Panc1 (cell line): Measurements from ENCODE around the gene C9orf72. TPM values are rescaled to one million over a fixed set of nuclear protein-coding genes. Genes with fewer than 3 reads are reported as not detected.
"Not testable (repeated sequence)": the region's sequence is repeated elsewhere in the genome, so short reads cannot be mapped to it uniquely, and the experiment has no call there.

Experiments used
- ATAC-seq: fragments of 200-7000 bp; cut with Tn5 transposase; 2 replicates; pipeline ENCODE4 v1.9.1; 2020; ENCODE audit warnings: mild to moderate bottlenecking, moderate library complexity
- BruUV-seq: library from RNA; stranded (reverse); fragments of 400-500 nt; replicated peaks from 2 replicates; lab custom pipeline; 2021; lab: Mats Ljungman, UMichigan
- CTCF ChIA-PET: fragments of 300-600 bp; sonication (Branson Sonifier 250); formaldehyde crosslinking; loops from one replicate; lab custom pipeline; 2022; ENCODE audit warnings: antibody characterized with exemption; lab: Charles Lee
- POLR2A ChIA-PET: fragments of 300-600 bp; sonication (Branson Sonifier 250); formaldehyde crosslinking; loops from one replicate; lab custom pipeline; 2022; ENCODE audit warnings: antibody characterized with exemption; lab: Charles Lee
- DNase-seq: peaks from one replicate; pipeline ENCODE4 v3.0.0-alpha.2; 2010; ENCODE audit warnings: low read depth, low spot score
- H3K27ac ChIP-seq: 2 replicates; pipeline ENCODE4 v1.5.1; 2011; ENCODE audit warnings: mild to moderate bottlenecking, low read length, inconsistent platforms
- H3K27me3 ChIP-seq: fragments of 200-500 bp; sonication (Bioruptor generic); 2 replicates; pipeline ENCODE4 v1.6.0; 2014; ENCODE audit warnings: low read length, inconsistent platforms; ENCODE audit not compliant: control insufficient read depth, insufficient read depth
- H3K36me3 ChIP-seq: fragments of 200-500 bp; sonication (Bioruptor generic); 2 replicates; pipeline ENCODE4 v1.5.1; 2014; ENCODE audit warnings: inconsistent platforms, mild to moderate bottlenecking, low read length, moderate library complexity; ENCODE audit not compliant: control insufficient read depth, insufficient read depth
- H3K4me1 ChIP-seq: 2 replicates; pipeline ENCODE4 v1.5.1; 2011; ENCODE audit warnings: inconsistent platforms, mild to moderate bottlenecking, low read length, moderate library complexity; ENCODE audit not compliant: control insufficient read depth, insufficient read depth
- H3K4me3 ChIP-seq, 2 experiments: 2 replicates each; pipeline ENCODE4 v1.5.1; 2011 to 2012; ENCODE audit warnings: low read depth in 2 of 2, low read length in 2 of 2, mild to moderate bottlenecking in 2 of 2, inconsistent platforms in 1 of 2, moderate library complexity in 1 of 2
- H3K9me3 ChIP-seq: fragments of 200-500 bp; sonication (Bioruptor generic); 2 replicates; pipeline ENCODE4 v1.5.1; 2014; ENCODE audit warnings: low read depth, mild to moderate bottlenecking, inconsistent platforms, low read length, moderate library complexity; ENCODE audit not compliant: control insufficient read depth, insufficient read depth
- CTCF ChIP-seq: fragments of 450-650 bp; IDR thresholded peaks from 2 replicates; pipeline ENCODE4 v1.5.1; 2017; ENCODE audit warnings: mild to moderate bottlenecking
- POLR2AphosphoS5 ChIP-seq: IDR thresholded peaks from 2 replicates; pipeline ENCODE4 v1.6.1; 2012; ENCODE audit warnings: mild to moderate bottlenecking, low read depth, low read length, moderate library complexity
- REST ChIP-seq, 2 experiments: IDR thresholded peaks; 2 replicates each; pipeline ENCODE4 v1.6.1; 2011 to 2012; ENCODE audit warnings: low read depth in 2 of 2, control low read depth in 1 of 2, low read length in 1 of 2, mild to moderate bottlenecking in 1 of 2, moderate library complexity in 1 of 2; ENCODE audit not compliant: insufficient read depth in 1 of 2
- SIN3A ChIP-seq: IDR thresholded peaks from 2 replicates; pipeline ENCODE4 v1.6.1; 2012; ENCODE audit warnings: low read depth, mild to moderate bottlenecking, low read length, moderate library complexity, borderline replicate concordance; ENCODE audit not compliant: insufficient read depth
- TCF7L2 ChIP-seq: IDR thresholded peaks from 2 replicates; pipeline ENCODE4 v1.6.1; 2011; ENCODE audit warnings: mild to moderate bottlenecking, low read depth, low read length, inconsistent platforms
- in situ Hi-C: cut with HindIII; loops from 2 replicates; pipeline ENCODE4 v1.10.0; 2016; ENCODE audit warnings: low sequenced_read_pairs, low pct_unique_long_range_greater_than_20kb
- intact Hi-C: fragments of 100-400 bp; cut with micrococcal nuclease; formaldehyde crosslinking; loops from one replicate; pipeline ENCODE4 v1.10.0; 2022; ENCODE audit not compliant: unreplicated experiment
- total RNA-seq: library from RNA; stranded (reverse); gene quantifications from one replicate; pipeline ENCODE4 v1.2.1, GENCODE V29; 2021; ENCODE audit not compliant: unreplicated experiment

C9orf72 gene
- total RNA-seq, 1 experiment from 2014 or later: 3.6 TPM

DNA sequence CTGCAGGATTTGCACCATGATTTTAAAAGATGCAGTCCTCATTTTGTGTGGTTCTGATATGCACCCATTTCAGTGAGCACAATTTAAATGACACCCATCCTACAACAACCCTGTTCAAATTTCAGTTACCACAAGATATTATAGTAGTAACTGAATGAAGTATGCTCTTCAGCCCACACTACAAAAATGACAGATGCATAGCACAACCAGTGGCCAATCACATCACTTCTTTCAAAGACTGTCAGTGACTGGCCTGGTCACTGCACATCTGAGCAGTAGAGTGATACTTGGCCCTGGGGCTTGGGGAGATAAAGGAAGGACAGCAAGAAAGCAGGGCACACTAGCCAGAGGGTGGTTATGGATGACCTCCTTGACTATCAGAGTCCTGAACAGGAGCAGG lies 69.0 kb downstream of the C9orf72 start:
- TF ChIP-seq REST (IDR thresholded peaks at IDR 0.05; ENCODE audit: insufficient read depth in 1 of 2, low read depth in 2 of 2, low read length in 1 of 2) (no peak), CTCF (no peak), SIN3A (no peak), POLR2AphosphoS5 (no peak)
- H3K27me3 ChIP-seq: no peaks in the 10 kb centered on the region
- no peak overlapping the region for H3K4me3 ChIP-seq
- H3K9me3 ChIP-seq: no peaks in the 10 kb centered on the region
- no peak overlapping the region for H3K27ac ChIP-seq
- no peaks in the 10 kb centered on the region for H3K36me3 ChIP-seq
- intact Hi-C loops: loop anchor here (10.0 kb wide), 1 partner anchor 61 kb away; no protein-coding TSS in a partner anchor
- in situ Hi-C loops: no loop called here
- CTCF ChIA-PET: no interaction called here
- POLR2A ChIA-PET: no interaction called here
- no TSS peak for BruUV-seq
- no peaks in the 10 kb centered on the region for H3K4me1 ChIP-seq
- ATAC-seq (no peak), DNase-seq (no peak)

DNA sequence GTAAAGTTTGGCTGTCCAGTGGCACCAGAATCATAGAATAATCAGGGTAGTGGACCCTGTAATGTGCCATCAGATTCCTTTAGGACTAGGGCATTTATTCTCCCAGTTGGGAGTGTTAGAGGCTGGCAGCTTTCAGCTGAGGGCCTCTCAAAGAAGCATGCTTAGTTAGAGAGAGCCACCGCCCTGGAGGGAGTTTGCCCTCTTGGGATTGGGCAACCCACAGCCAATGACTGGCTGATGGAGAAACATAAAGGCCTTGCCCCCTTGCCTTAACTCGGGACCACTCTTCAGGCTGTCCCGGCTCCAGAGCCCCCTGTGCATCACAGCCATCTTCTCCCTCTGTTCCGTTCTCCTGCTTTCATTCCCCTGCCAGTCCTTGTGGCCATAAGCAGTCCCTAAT lies 69.7 kb downstream of the C9orf72 start:
- no peaks in the 10 kb centered on the region for H3K36me3 ChIP-seq
- H3K27me3 ChIP-seq: no peaks in the 10 kb centered on the region
- DNase-seq (no peak), ATAC-seq (no peak)
- no peak overlapping the region for H3K27ac ChIP-seq
- CTCF ChIA-PET: no interaction called here
- no peak for TF ChIP-seq SIN3A
- TF ChIP-seq TCF7L2: no peak
- no peak for TF ChIP-seq REST (IDR thresholded peaks at IDR 0.05; ENCODE audit: insufficient read depth in 1 of 2, low read depth in 2 of 2, low read length in 1 of 2)
- TF ChIP-seq POLR2AphosphoS5: no peak
- no peak for TF ChIP-seq CTCF
- POLR2A ChIA-PET: no interaction called here
- intact Hi-C loops: loop anchor here (10.0 kb wide), 1 partner anchor 61 kb away; no protein-coding TSS in a partner anchor
- no peaks in the 10 kb centered on the region for H3K9me3 ChIP-seq
- BruUV-seq: no TSS peak
- H3K4me1 ChIP-seq: no peaks in the 10 kb centered on the region
- in situ Hi-C loops: no loop called here
- H3K4me3 ChIP-seq: no peak overlapping the region

GRCh38 chr9:27500902-27501301 lies 72.4 kb downstream of the C9orf72 start:
- H3K4me3 ChIP-seq, CTCF ChIA-PET, H3K36me3 ChIP-seq, ATAC-seq, DNase-seq, POLR2A ChIA-PET, BruUV-seq, H3K9me3 ChIP-seq, in situ Hi-C loops, H3K27me3 ChIP-seq, H3K27ac ChIP-seq, H3K4me1 ChIP-seq: not testable (repeated sequence)
- intact Hi-C loops: loop anchor here (10.0 kb wide), 1 partner anchor 64 kb away; no protein-coding TSS in a partner anchor
